Neuronal stem cell (in vitro differentiated cells): ENCODE measurements around the gene SRGN.

Source experiments
- DNase-seq: peaks from one replicate; pipeline ENCODE4 v3.0.0-alpha.2; 2013; ENCODE audit warnings: low spot score
- H2AFZ ChIP-seq: one replicate; pipeline ENCODE4 v1.6.1; 2013; ENCODE audit warnings: mild to moderate bottlenecking, low read length, inconsistent platforms
- H2AK5ac ChIP-seq: 2 replicates; pipeline ENCODE4 v1.6.1; 2013; ENCODE audit warnings: low read depth, mild to moderate bottlenecking, inconsistent platforms, low read length, moderate library complexity, mixed read lengths
- H2BK120ac ChIP-seq: 2 replicates; pipeline ENCODE4 v1.6.1; 2013; ENCODE audit warnings: low read depth, mild to moderate bottlenecking, inconsistent platforms, low read length, moderate library complexity, mixed read lengths
- H2BK12ac ChIP-seq: one replicate; pipeline ENCODE4 v1.6.1; 2013; ENCODE audit warnings: low read length, inconsistent platforms
- H2BK15ac ChIP-seq: 2 replicates; pipeline ENCODE4 v1.6.1; 2013; ENCODE audit warnings: mild to moderate bottlenecking, low read length, inconsistent platforms, mixed read lengths
- H2BK5ac ChIP-seq: one replicate; pipeline ENCODE4 v1.6.1; 2013; ENCODE audit warnings: inconsistent platforms, mild to moderate bottlenecking, low read length, moderate library complexity
- H3K14ac ChIP-seq: one replicate; pipeline ENCODE4 v1.6.1; 2013; ENCODE audit warnings: low read length, inconsistent platforms
- H3K18ac ChIP-seq: 2 replicates; pipeline ENCODE4 v1.6.1; 2013; ENCODE audit warnings: low read length, inconsistent platforms
- H3K23ac ChIP-seq: 2 replicates; pipeline ENCODE4 v1.6.1; 2013; ENCODE audit warnings: low read depth, mild to moderate bottlenecking, mixed read lengths, low read length, inconsistent platforms; ENCODE audit not compliant: poor library complexity
- H3K27ac ChIP-seq: replicated peaks from 3 replicates; pipeline ENCODE4 v1.5.1; 2013; ENCODE audit warnings: low read length, inconsistent platforms
- H3K27me3 ChIP-seq, 3 experiments: 2 replicates each; pipeline ENCODE4 v1.6.1; 2013; ENCODE audit warnings: low read length in 3 of 3, mild to moderate bottlenecking in 2 of 3, inconsistent platforms in 1 of 3, low read depth in 1 of 3, mixed read lengths in 1 of 3, moderate library complexity in 1 of 3; ENCODE audit not compliant: control insufficient read depth in 3 of 3, insufficient read depth in 3 of 3
- H3K36me3 ChIP-seq, 2 donors: replicated peaks in 1 of 2; 2 replicates each; pipeline ENCODE4 v1.6.1; 2013; ENCODE audit warnings: low read length in 2 of 2; ENCODE audit not compliant: control insufficient read depth in 2 of 2, insufficient read depth in 2 of 2
- H3K4ac ChIP-seq: 2 replicates; pipeline ENCODE4 v1.6.1; 2013; ENCODE audit warnings: inconsistent platforms, mild to moderate bottlenecking, low read length, moderate library complexity
- H3K4me1 ChIP-seq, 2 donors: 1 replicate in 1 of 2; 2 replicates in 1 of 2; pipeline ENCODE4 v1.6.1; 2013; ENCODE audit warnings: low read length in 2 of 2, low read depth in 1 of 2; ENCODE audit not compliant: control insufficient read depth in 2 of 2, insufficient read depth in 1 of 2
- H3K4me2 ChIP-seq: one replicate; pipeline ENCODE4 v1.6.1; 2013; ENCODE audit warnings: mild to moderate bottlenecking, low read length, inconsistent platforms; ENCODE audit not compliant: insufficient read depth, poor library complexity, severe bottlenecking
- H3K4me3 ChIP-seq, 2 donors: 2 replicates each; pipeline ENCODE4 v1.5.1; 2013; ENCODE audit warnings: low read length in 2 of 2, mild to moderate bottlenecking in 2 of 2, inconsistent platforms in 1 of 2, moderate library complexity in 1 of 2
- H3K79me1 ChIP-seq: one replicate; pipeline ENCODE4 v1.6.1; 2013; ENCODE audit warnings: low read depth, mild to moderate bottlenecking, inconsistent platforms, low read length, moderate library complexity
- H3K9ac ChIP-seq: one replicate; pipeline ENCODE4 v1.6.1; 2013; ENCODE audit warnings: mild to moderate bottlenecking, low read depth, low read length, inconsistent platforms; ENCODE audit not compliant: poor library complexity
- H3K9me3 ChIP-seq, 2 donors: replicated peaks in 1 of 2; 2 replicates each; pipeline versions ENCODE3 to v1.6.1; 2013; ENCODE audit warnings: low read length in 2 of 2, mild to moderate bottlenecking in 2 of 2, inconsistent platforms in 1 of 2, low read depth in 1 of 2, mixed read lengths in 1 of 2, moderate library complexity in 1 of 2; ENCODE audit not compliant: control insufficient read depth in 2 of 2, insufficient read depth in 1 of 2
- H4K8ac ChIP-seq: one replicate; pipeline ENCODE4 v1.6.1; 2013; ENCODE audit warnings: low read depth, mild to moderate bottlenecking, inconsistent platforms, low read length, moderate library complexity
- H4K91ac ChIP-seq: one replicate; pipeline ENCODE4 v1.6.1; 2013; ENCODE audit warnings: low read length, low read depth, mild to moderate bottlenecking, inconsistent platforms; ENCODE audit not compliant: poor library complexity
- WGBS, 2 donors: extraction: QIAGEN DNeasy Blood & Tissue Kit; methylation state at CpG; one replicate each; pipeline ENCODE4 v1.1.7; 2013; ENCODE audit warnings: missing lambda C conversion rate in 2 of 2, mixed read lengths in 1 of 2; ENCODE audit not compliant: insufficient read length in 2 of 2, insufficient replicate concordance in 1 of 2; ENCODE audit errors: extremely low coverage in 2 of 2; 5-methylcytosine and 5-hydroxymethylcytosine counted together

The SRGN gene

GRCh38 chr10:69104994-69105790 is 17.3 kb downstream of the SRGN start:
- Histone ChIP-seq H2BK120ac (no peak overlapping the region), H2BK5ac (no peak overlapping the region), H3K27me3 (no peaks in the 10 kb centered on the region), H3K4me2 (no peak overlapping the region), H3K9ac (no peak overlapping the region), H3K4me3 (no peak overlapping the region), H3K4ac (no peak overlapping the region), H3K79me1 (no peaks in the 10 kb centered on the region), H2AFZ (no peak overlapping the region), H3K36me3 (no peaks in the 10 kb centered on the region), H3K9me3 (peaks cover 0 to 8% of the 10 kb centered on the region in 2 donors), H3K14ac (no peak overlapping the region), H4K91ac (no peak overlapping the region), H4K8ac (no peak overlapping the region), H2AK5ac (no peak overlapping the region), H3K23ac (no peak overlapping the region), H2BK12ac (no peak overlapping the region), H3K27ac (no peak overlapping the region), H3K4me1 (peaks cover 1 to 9% of the 10 kb centered on the region in 2 donors), H3K18ac (no peak overlapping the region), H2BK15ac (no peak overlapping the region)
- WGBS, 2 donors, result no CpG with 5 or more reads among the region's 1 CpG
- no peak for DNase-seq

GRCh38 chr10:69107176-69107490 is 19.2 kb downstream of the SRGN start:
- Histone ChIP-seq H2BK12ac (no peak overlapping the region), H3K18ac (no peak overlapping the region), H4K91ac (no peak overlapping the region), H3K4me2 (no peak overlapping the region), H2AK5ac (no peak overlapping the region), H3K4ac (no peak overlapping the region), H3K36me3 (no peaks in the 10 kb centered on the region), H2BK120ac (no peak overlapping the region), H2AFZ (no peak overlapping the region), H3K4me1 (peaks cover 1 to 5% of the 10 kb centered on the region in 2 donors), H3K27ac (no peak overlapping the region), H2BK5ac (no peak overlapping the region), H3K9me3 (peaks cover 0 to 8% of the 10 kb centered on the region in 2 donors), H3K23ac (no peak overlapping the region), H3K9ac (no peak overlapping the region), H4K8ac (no peak overlapping the region), H3K27me3 (peaks cover 0 to 2% (median 0%) of the 10 kb centered on the region in 3 experiments), H2BK15ac (no peak overlapping the region), H3K14ac (no peak overlapping the region), H3K79me1 (no peaks in the 10 kb centered on the region), H3K4me3 (no peak overlapping the region)
- no peak for DNase-seq

- H3K27ac ChIP-seq, result no peak overlapping the region
- H2BK15ac ChIP-seq, result no peak overlapping the region
- no peak for DNase-seq
- no peaks in the 10 kb centered on the region for H3K79me1 ChIP-seq
- no peak overlapping the region for H3K23ac ChIP-seq
- H3K4me1 ChIP-seq, result peaks cover 0 to 1% of the 10 kb centered on the region in 2 donors
- H4K8ac ChIP-seq, result no peak overlapping the region
- no peak overlapping the region for H2AFZ ChIP-seq
- no peaks in the 10 kb centered on the region for H3K36me3 ChIP-seq
- no peak overlapping the region for H3K4ac ChIP-seq
- no peak overlapping the region for H2BK12ac ChIP-seq
- H3K27me3 ChIP-seq, result peaks cover 0 to 2% (median 0%) of the 10 kb centered on the region in 3 experiments
- no peak overlapping the region for H3K18ac ChIP-seq
- H4K91ac ChIP-seq, result no peak overlapping the region
- no CpG with 5 or more reads among the region's 2 CpGs for WGBS, 2 donors
- no peak overlapping the region for H3K14ac ChIP-seq
- no peak overlapping the region for H2BK5ac ChIP-seq
- no peak overlapping the region for H3K9ac ChIP-seq
- H2BK120ac ChIP-seq, result no peak overlapping the region
- H3K9me3 ChIP-seq, result peaks cover 0 to 8% of the 10 kb centered on the region in 2 donors
- H3K4me2 ChIP-seq, result no peak overlapping the region
- no peak overlapping the region for H3K4me3 ChIP-seq
- no peak overlapping the region for H2AK5ac ChIP-seq
Observed at GRCh38 chr10:69107699-69108098, 19.8 kb downstream of the SRGN start.

DNA sequence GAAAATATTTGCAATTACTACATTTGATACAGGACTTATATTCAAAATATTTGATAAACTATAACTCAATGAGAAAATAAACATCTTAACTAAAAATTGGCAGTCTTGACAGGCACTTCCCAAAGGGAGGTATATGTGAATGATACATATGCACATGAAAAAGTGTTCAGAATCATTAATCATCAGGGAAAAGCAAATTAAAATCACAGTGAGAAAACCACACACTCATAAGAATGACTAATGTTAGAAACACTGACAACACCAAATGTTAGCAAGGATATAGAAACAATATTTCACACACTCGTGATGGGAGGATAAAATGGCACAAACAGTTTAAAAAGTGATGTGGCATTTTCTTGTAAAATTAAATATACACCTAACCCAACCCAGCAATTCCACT is 32.0 kb downstream of the SRGN start:
- Histone ChIP-seq H3K23ac (no peak overlapping the region), H3K4me2 (no peak overlapping the region), H2AK5ac (no peak overlapping the region), H3K27me3 (no peaks in the 10 kb centered on the region), H3K4me3 (no peak overlapping the region), H2BK12ac (no peak overlapping the region), H2BK15ac (no peak overlapping the region), H2AFZ (no peak overlapping the region), H3K4ac (no peak overlapping the region), H3K79me1 (no peaks in the 10 kb centered on the region), H3K36me3 (no peaks in the 10 kb centered on the region), H3K9me3 (no peaks in the 10 kb centered on the region), H3K9ac (no peak overlapping the region), H4K8ac (no peak overlapping the region), H3K18ac (no peak overlapping the region), H3K4me1 (no peaks in the 10 kb centered on the region), H3K14ac (no peak overlapping the region), H2BK5ac (no peak overlapping the region), H4K91ac (no peak overlapping the region), H2BK120ac (no peak overlapping the region), H3K27ac (no peak overlapping the region)
- no CpG with 5 or more reads among the region's 1 CpG for WGBS, 2 donors
- DNase-seq, result no peak
